SK-N-SH (cell line): Measurements from ENCODE around the gene PLCG2. TPM values are rescaled to one million over a fixed set of nuclear protein-coding genes. Genes with fewer than 3 reads are reported as not detected.

ENCODE experiments used
- CTCF ChIA-PET: fragments of 300-600, 350-600 bp; formaldehyde crosslinking; extraction: SDS; loops from one replicate; lab custom pipeline; 2021; lab: Yijun Ruan, JAX
- POLR2A ChIA-PET: fragments of 350-600 bp; sonication (Branson Sonifier 250); formaldehyde crosslinking; extraction: SDS; loops from one replicate; lab custom pipeline; 2020; ENCODE audit warnings: antibody characterized with exemption, inconsistent platforms; lab: Yijun Ruan, JAX
- DNase-seq: peaks from one replicate; pipeline ENCODE4 v3.0.0; 2012
- H2AFZ ChIP-seq: fragments of 200-600 bp; sonication (generic); 2 replicates; pipeline ENCODE4 v1.8.1; 2016; ENCODE audit warnings: antibody characterized with exemption, mild to moderate bottlenecking, low read depth
- H3F3A ChIP-seq: fragments of 200-600 bp; sonication (generic); replicated peaks from 2 replicates; pipeline ENCODE3; 2016; ENCODE audit warnings: antibody characterized with exemption, mild to moderate bottlenecking; ENCODE audit not compliant: insufficient read depth
- H3K27ac ChIP-seq, 2 experiments: fragments of 200-500 bp in 1 of 2; fragments of 200-600 bp in 1 of 2; sonication (Bioruptor generic) in 1 of 2; sonication (generic), shearing (Covaris generic) in 1 of 2; 2 replicates each; pipeline versions ENCODE4 v1.5.1 to v1.6.1; 2014 to 2016; ENCODE audit warnings: low read depth in 2 of 2, inconsistent platforms in 1 of 2, low read length in 1 of 2, mild to moderate bottlenecking in 1 of 2, mixed read lengths in 1 of 2
- H3K27me3 ChIP-seq: fragments of 200-600 bp; sonication (generic), shearing (Covaris generic); 2 replicates; pipeline ENCODE4 v1.6.1; 2016; ENCODE audit warnings: mixed run types; ENCODE audit not compliant: insufficient read depth
- H3K36me3 ChIP-seq, 2 experiments: fragments of 200-500 bp in 1 of 2; fragments of 200-600 bp in 1 of 2; sonication (Bioruptor generic) in 1 of 2; sonication (generic) in 1 of 2; replicated peaks in 1 of 2; 2 replicates each; pipeline versions ENCODE3 to v1.5.1; 2014 to 2016; ENCODE audit warnings: low read length in 1 of 2, mild to moderate bottlenecking in 1 of 2; ENCODE audit not compliant: insufficient read depth in 2 of 2, control insufficient read depth in 1 of 2
- H3K4me1 ChIP-seq, 2 experiments: fragments of 200-500 bp in 1 of 2; fragments of 200-600 bp in 1 of 2; sonication (Bioruptor generic) in 1 of 2; sonication (generic), shearing (Covaris generic) in 1 of 2; 2 replicates each; pipeline versions ENCODE4 v1.5.1 to v1.6.1; 2014 to 2016; ENCODE audit warnings: low read depth in 1 of 2, low read length in 1 of 2, mixed run types in 1 of 2; ENCODE audit not compliant: insufficient read depth in 2 of 2, control insufficient read depth in 1 of 2
- H3K4me2 ChIP-seq: fragments of 200-600 bp; sonication (generic), shearing (Covaris generic); 2 replicates; pipeline ENCODE4 v1.6.1; 2017; ENCODE audit warnings: mixed run types
- H3K4me3 ChIP-seq, 2 experiments: fragments of 200-500 bp in 1 of 2; fragments of 200-600 bp in 1 of 2; sonication (Bioruptor generic) in 1 of 2; sonication (generic), shearing (Covaris generic) in 1 of 2; 2 replicates each; pipeline versions ENCODE4 v1.5.1 to v1.8.1; 2014 to 2016; ENCODE audit warnings: low read depth in 2 of 2, inconsistent platforms in 1 of 2, low read length in 1 of 2, mild to moderate bottlenecking in 1 of 2, mixed read lengths in 1 of 2, moderate library complexity in 1 of 2
- H3K79me2 ChIP-seq: fragments of 200-600 bp; sonication (generic); 2 replicates; pipeline ENCODE4 v1.8.1; 2017; ENCODE audit warnings: mild to moderate bottlenecking; ENCODE audit not compliant: insufficient read depth
- H3K9ac ChIP-seq: fragments of 200-600 bp; sonication (generic); 2 replicates; pipeline ENCODE4 v1.6.1; 2017; ENCODE audit warnings: mixed run types
- H3K9me2 ChIP-seq: fragments of 200-600 bp; sonication (generic); 2 replicates; pipeline ENCODE4 v1.6.1; 2017; ENCODE audit warnings: mixed run types
- H3K9me3 ChIP-seq: fragments of 200-600 bp; sonication (generic); 2 replicates; pipeline ENCODE4 v1.6.1; 2017; ENCODE audit warnings: mixed run types, mild to moderate bottlenecking, moderate library complexity
- H4K20me1 ChIP-seq: fragments of 200-600 bp; sonication (generic); 2 replicates; pipeline ENCODE4 v1.6.1; 2017; ENCODE audit warnings: mild to moderate bottlenecking, mixed run types; ENCODE audit not compliant: insufficient read depth
- CHD2 ChIP-seq: fragments of 150-350 bp; IDR thresholded peaks from 2 replicates; pipeline ENCODE4 v1.6.1; 2018; ENCODE audit warnings: low read length; ENCODE audit not compliant: partially characterized antibody
- ELF1 ChIP-seq: IDR thresholded peaks from 2 replicates; pipeline ENCODE4 v1.4.0; 2012
- EZH2phosphoT487 ChIP-seq: fragments of 200-600 bp; sonication (generic); IDR thresholded peaks from 2 replicates; pipeline ENCODE4 v1.6.1; 2017; ENCODE audit warnings: low read depth, mixed run types, mild to moderate bottlenecking, antibody characterized with exemption, moderate library complexity, borderline replicate concordance
- FOXJ3 ChIP-seq: sonication (generic); formaldehyde crosslinking; IDR thresholded peaks from 2 replicates; pipeline ENCODE4 v1.5.1; 2020; ENCODE audit warnings: mild to moderate bottlenecking, missing genetic modification reagents
- FOXM1 ChIP-seq: IDR thresholded peaks from 2 replicates; pipeline ENCODE4 v1.4.0; 2012; ENCODE audit warnings: low read depth, mild to moderate bottlenecking
- GABPA ChIP-seq: IDR thresholded peaks from 2 replicates; pipeline ENCODE4 v1.4.0; 2012; ENCODE audit warnings: low read depth, mild to moderate bottlenecking
- JUND ChIP-seq: IDR thresholded peaks from 2 replicates; pipeline ENCODE4 v1.4.0; 2012
- MXI1 ChIP-seq: IDR thresholded peaks from 2 replicates; pipeline ENCODE4 v1.6.1; 2012; ENCODE audit warnings: mild to moderate bottlenecking, low read depth, low read length, improper control_type of control experiment
- NFIC ChIP-seq: IDR thresholded peaks from 2 replicates; pipeline ENCODE4 v1.4.0; 2012; ENCODE audit warnings: borderline replicate concordance
- NRF1 ChIP-seq: IDR thresholded peaks from 2 replicates; pipeline ENCODE4 v1.6.1; 2012; ENCODE audit warnings: low read depth, mild to moderate bottlenecking, low read length
- POLR2AphosphoS5 ChIP-seq: IDR thresholded peaks from 2 replicates; pipeline ENCODE4 v1.6.1; 2012; ENCODE audit warnings: low read depth, low read length
- RAD21 ChIP-seq: IDR thresholded peaks from 2 replicates; pipeline ENCODE4 v1.6.1; 2012; ENCODE audit warnings: mild to moderate bottlenecking, low read length
- RXRA ChIP-seq: IDR thresholded peaks from 2 replicates; pipeline ENCODE4 v1.4.0; 2012; ENCODE audit warnings: low read depth, mild to moderate bottlenecking, borderline replicate concordance
- SIN3A ChIP-seq: IDR thresholded peaks from 2 replicates; pipeline ENCODE4 v1.6.1; 2012; ENCODE audit warnings: low read depth, mild to moderate bottlenecking, low read length, moderate library complexity, borderline replicate concordance
- TAF1 ChIP-seq: IDR thresholded peaks from 2 replicates; pipeline ENCODE4 v1.6.1; 2012; ENCODE audit warnings: low read depth, mild to moderate bottlenecking, low read length, moderate library complexity, borderline replicate concordance
- TCF12 ChIP-seq: IDR thresholded peaks from 2 replicates; pipeline ENCODE4 v1.4.0; 2012
- WGBS: methylation state at CpG from one replicate; pipeline ENCODE4 v1.1.6; 2017; ENCODE audit warnings: low lambda C conversion rate; 5-methylcytosine and 5-hydroxymethylcytosine counted together
- polyA plus RNA-seq, 3 experiments: library from polyadenylated mRNA; depleted of rRNA; stranded (reverse); fragments of >200 nt; gene quantifications; 2 replicates each; pipeline ENCODE4 v1.2.3, GENCODE V29; 2012
- TF ChIP-seq, protein P1 (sequence below): fragments of 150-350 bp; IDR thresholded peaks from 2 replicates; pipeline ENCODE4 v1.6.1; 2017; ENCODE audit warnings: antibody characterized with exemption, low read length, low read depth, borderline replicate concordance
- TF ChIP-seq, protein P2 (sequence below): fragments of 150-350 bp; IDR thresholded peaks from 2 replicates; pipeline ENCODE4 v1.6.1; 2016; ENCODE audit warnings: mild to moderate bottlenecking, low read depth, low read length
- TF ChIP-seq, protein P3 (sequence below): IDR thresholded peaks from 2 replicates; pipeline ENCODE4; 2012
- TF ChIP-seq, protein P4 (sequence below): fragments of 200-600 bp; sonication (generic); IDR thresholded peaks from 2 replicates; pipeline ENCODE4 v1.6.1; 2017; ENCODE audit warnings: antibody characterized with exemption, mild to moderate bottlenecking, moderate library complexity

The PLCG2 gene
- polyA plus RNA-seq, 1 of the 3 experiments (the other 2 are of a cell fraction), result 0.23 TPM

DNA sequence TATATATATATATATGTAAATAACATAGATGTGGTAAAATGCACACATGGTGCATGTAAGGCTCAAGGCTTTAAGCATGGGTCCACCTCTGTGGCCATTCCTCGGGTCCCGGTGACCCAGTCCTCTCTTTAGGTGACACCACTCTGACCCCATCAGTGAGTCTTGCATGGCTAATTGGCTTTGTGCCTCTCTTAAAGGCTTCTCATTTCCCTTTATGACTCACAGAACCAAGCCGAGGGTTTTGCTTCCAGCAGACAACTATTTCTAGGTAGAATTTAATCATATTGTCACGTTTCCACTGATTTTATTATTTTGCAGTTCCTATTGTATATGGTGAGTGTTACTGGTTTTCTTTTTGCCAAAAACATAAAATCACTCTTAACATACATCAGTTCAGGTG is 59.7 kb downstream of the PLCG2 start:
- POLR2A ChIA-PET, result no interaction called here

DNA sequence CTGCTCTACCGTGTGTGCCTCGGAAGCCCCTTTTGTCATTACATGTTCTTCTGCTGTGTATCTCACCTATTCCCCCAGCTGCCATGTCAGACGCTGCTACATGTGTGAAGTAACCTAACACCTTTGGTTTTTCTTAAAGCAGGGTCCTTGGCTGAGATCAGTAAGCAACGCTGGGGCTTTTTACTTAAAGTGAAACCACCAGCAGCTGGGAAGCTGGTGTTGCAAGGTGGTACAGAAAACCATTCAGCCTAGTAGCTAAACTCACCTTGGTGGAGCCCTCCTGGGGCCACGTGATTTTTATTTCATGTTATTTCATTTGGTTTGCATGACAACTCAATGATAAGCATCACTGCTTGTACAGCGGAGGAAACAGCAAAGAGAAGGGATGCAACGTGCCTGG is 62.6 kb downstream of the PLCG2 start:
- Histone ChIP-seq H3K9me3 (no peaks in the 10 kb centered on the region), H3F3A (no peaks in the 10 kb centered on the region), H3K9me2 (no peaks in the 10 kb centered on the region), H3K4me1 (no peaks in the 10 kb centered on the region), H3K9ac (no peak overlapping the region), H3K27me3 (no peaks in the 10 kb centered on the region; the same call in none of the 2 replicates), H3K79me2 (no peaks in the 10 kb centered on the region), H4K20me1 (no peaks in the 10 kb centered on the region), H3K27ac (no peak overlapping the region), H2AFZ (no peak overlapping the region), H3K4me3 (no peak overlapping the region), H3K36me3 (no peaks in the 10 kb centered on the region), H3K4me2 (no peak overlapping the region)
- POLR2A ChIA-PET, result no interaction called here
- DNase-seq, result no peak
- CTCF ChIA-PET, result interaction anchor here (1.2 kb wide), 1 partner anchor 17 kb away, joined by 3 read pairs; no protein-coding TSS in a partner anchor
- WGBS, result 25% methylated on average over 7 of the region's 7 CpGs
- TF ChIP-seq NRF1, result no peak
- TF ChIP-seq POLR2AphosphoS5, result no peak
- no peak for TF ChIP-seq SIN3A
- no peak for TF ChIP-seq ELF1
- no peak for TF ChIP-seq EZH2phosphoT487
- TF ChIP-seq, protein P1, sequence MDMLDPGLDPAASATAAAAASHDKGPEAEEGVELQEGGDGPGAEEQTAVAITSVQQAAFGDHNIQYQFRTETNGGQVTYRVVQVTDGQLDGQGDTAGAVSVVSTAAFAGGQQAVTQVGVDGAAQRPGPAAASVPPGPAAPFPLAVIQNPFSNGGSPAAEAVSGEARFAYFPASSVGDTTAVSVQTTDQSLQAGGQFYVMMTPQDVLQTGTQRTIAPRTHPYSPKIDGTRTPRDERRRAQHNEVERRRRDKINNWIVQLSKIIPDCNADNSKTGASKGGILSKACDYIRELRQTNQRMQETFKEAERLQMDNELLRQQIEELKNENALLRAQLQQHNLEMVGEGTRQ, result no peak
- TF ChIP-seq NFIC, result no peak
- TF ChIP-seq TAF1, result no peak
- no peak for TF ChIP-seq CHD2
- TF ChIP-seq, protein P2, sequence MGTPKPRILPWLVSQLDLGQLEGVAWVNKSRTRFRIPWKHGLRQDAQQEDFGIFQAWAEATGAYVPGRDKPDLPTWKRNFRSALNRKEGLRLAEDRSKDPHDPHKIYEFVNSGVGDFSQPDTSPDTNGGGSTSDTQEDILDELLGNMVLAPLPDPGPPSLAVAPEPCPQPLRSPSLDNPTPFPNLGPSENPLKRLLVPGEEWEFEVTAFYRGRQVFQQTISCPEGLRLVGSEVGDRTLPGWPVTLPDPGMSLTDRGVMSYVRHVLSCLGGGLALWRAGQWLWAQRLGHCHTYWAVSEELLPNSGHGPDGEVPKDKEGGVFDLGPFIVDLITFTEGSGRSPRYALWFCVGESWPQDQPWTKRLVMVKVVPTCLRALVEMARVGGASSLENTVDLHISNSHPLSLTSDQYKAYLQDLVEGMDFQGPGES, result no peak
- no peak for TF ChIP-seq GABPA
- no peak for TF ChIP-seq JUND
- TF ChIP-seq, protein P3, sequence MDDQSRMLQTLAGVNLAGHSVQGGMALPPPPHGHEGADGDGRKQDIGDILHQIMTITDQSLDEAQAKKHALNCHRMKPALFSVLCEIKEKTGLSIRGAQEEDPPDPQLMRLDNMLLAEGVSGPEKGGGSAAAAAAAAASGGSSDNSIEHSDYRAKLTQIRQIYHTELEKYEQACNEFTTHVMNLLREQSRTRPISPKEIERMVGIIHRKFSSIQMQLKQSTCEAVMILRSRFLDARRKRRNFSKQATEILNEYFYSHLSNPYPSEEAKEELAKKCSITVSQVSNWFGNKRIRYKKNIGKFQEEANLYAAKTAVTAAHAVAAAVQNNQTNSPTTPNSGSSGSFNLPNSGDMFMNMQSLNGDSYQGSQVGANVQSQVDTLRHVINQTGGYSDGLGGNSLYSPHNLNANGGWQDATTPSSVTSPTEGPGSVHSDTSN, result no peak
- no peak for TF ChIP-seq RXRA
- no peak for TF ChIP-seq RAD21
- no peak for TF ChIP-seq FOXJ3 (CRISPR knock-in tag)
- no peak for TF ChIP-seq FOXM1
- no peak for TF ChIP-seq MXI1

More for the DNA sequence above, 59.7 kb downstream of the PLCG2 start:
- no peaks in the 10 kb centered on the region for H3K4me1 ChIP-seq
- H2AFZ ChIP-seq, result no peak overlapping the region
- no peaks in the 10 kb centered on the region for H3K79me2 ChIP-seq
- no peaks in the 10 kb centered on the region for H3K9me2 ChIP-seq
- no peaks in the 10 kb centered on the region for H3F3A ChIP-seq
- no peak overlapping the region for H3K9ac ChIP-seq
- no peak overlapping the region for H3K4me2 ChIP-seq
- H3K27ac ChIP-seq, result no peak overlapping the region
- H3K4me3 ChIP-seq, result no peak overlapping the region
- DNase-seq, result no peak
- CTCF ChIA-PET, result no interaction called here
- H4K20me1 ChIP-seq, result no peaks in the 10 kb centered on the region
- no peak for TF ChIP-seq RXRA
- TF ChIP-seq, protein P4, sequence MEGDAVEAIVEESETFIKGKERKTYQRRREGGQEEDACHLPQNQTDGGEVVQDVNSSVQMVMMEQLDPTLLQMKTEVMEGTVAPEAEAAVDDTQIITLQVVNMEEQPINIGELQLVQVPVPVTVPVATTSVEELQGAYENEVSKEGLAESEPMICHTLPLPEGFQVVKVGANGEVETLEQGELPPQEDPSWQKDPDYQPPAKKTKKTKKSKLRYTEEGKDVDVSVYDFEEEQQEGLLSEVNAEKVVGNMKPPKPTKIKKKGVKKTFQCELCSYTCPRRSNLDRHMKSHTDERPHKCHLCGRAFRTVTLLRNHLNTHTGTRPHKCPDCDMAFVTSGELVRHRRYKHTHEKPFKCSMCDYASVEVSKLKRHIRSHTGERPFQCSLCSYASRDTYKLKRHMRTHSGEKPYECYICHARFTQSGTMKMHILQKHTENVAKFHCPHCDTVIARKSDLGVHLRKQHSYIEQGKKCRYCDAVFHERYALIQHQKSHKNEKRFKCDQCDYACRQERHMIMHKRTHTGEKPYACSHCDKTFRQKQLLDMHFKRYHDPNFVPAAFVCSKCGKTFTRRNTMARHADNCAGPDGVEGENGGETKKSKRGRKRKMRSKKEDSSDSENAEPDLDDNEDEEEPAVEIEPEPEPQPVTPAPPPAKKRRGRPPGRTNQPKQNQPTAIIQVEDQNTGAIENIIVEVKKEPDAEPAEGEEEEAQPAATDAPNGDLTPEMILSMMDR, result no peak
- TF ChIP-seq NRF1, result no peak
- TF ChIP-seq TCF12, result no peak
- no peak for TF ChIP-seq CHD2
- TF ChIP-seq GABPA, result no peak
- WGBS, result 11% methylated on average over 4 of the region's 4 CpGs
- H3K9me3 ChIP-seq, result no peaks in the 10 kb centered on the region
- no peaks in the 10 kb centered on the region for H3K36me3 ChIP-seq
- no peaks in the 10 kb centered on the region; the same call in none of the 2 replicates for H3K27me3 ChIP-seq
